ENCODE data around the gene RASSF10. TPM values are rescaled to one million over a fixed set of nuclear protein-coding genes. Genes with fewer than 3 reads are reported as not detected.

Gene RASSF10
- polyA plus RNA-seq, 3 donors, result not detected

DNA sequence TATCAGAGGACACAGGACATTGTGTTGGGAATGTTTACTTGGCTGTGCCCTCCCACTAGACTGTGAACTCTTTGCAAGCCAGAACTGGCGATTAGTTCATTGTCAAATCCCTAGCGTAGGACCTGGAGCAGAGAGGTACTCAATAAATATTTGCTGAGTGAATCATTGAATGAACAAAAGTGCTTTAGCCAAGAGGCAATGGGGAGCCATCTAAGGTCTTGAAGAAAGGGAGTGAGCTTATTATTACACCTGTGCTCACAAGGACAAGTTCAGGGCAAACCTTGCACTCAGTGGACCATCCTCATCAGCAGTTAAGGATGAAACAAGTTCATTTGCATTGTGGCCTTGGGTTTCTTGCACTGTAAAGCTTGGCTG lies 1.1 kb upstream of the RASSF10 start:
- no peak overlapping the region for H3K27ac ChIP-seq (ENCODE audit: low read depth in 1 of 2, low read length in 2 of 2)
- H3K9me3 ChIP-seq (replicated peaks in 1 of 2; ENCODE audit: control insufficient read depth in 1 of 2, insufficient read depth in 1 of 2, low read length in 2 of 2), result peaks cover 0 to 20% of the 10 kb centered on the region in 2 donors
- no peak overlapping the region for H3K9ac ChIP-seq (ENCODE audit: insufficient read depth, low read length, poor library complexity, severe bottlenecking)
- H3K27me3 Mint-ChIP-seq (ENCODE audit: low read depth in 3 of 3), result peaks cover 53 to 71% (median 61%) of the 10 kb centered on the region in 3 donors
- intact Hi-C loops (cut with micrococcal nuclease), result no loop called here
- no peak overlapping the region for H3K4me3 ChIP-seq (replicated peaks in 1 of 3; ENCODE audit: low read depth in 2 of 3, low read length in 3 of 3)
- no peaks in the 10 kb centered on the region for H3K79me2 ChIP-seq (ENCODE audit: insufficient read depth, low read length)
- H3K4me1 Mint-ChIP-seq, result peaks cover 24% of the 10 kb centered on the region
- DNase-seq, result no peak
- H3K27ac Mint-ChIP-seq, result no peak overlapping the region
- H2AFZ ChIP-seq (ENCODE audit: insufficient read depth, low read depth, low read length, poor library complexity, severe bottlenecking), result no peak overlapping the region
- 100% methylated on average over 2 of the region's 2 CpGs for WGBS (ENCODE audit: insufficient coverage)
- H3K4me2 ChIP-seq (replicated peaks; ENCODE audit: extremely low read depth, low read length, poor library complexity, severe bottlenecking), result no peak overlapping the region
- peaks cover 0 to 7% (median 2%) of the 10 kb centered on the region in 7 donors for H3K9me3 Mint-ChIP-seq
- H3K36me3 Mint-ChIP-seq, result peaks cover 0 to 3% of the 10 kb centered on the region in 2 donors
- H4K20me1 ChIP-seq (ENCODE audit: insufficient read depth, low read length), result no peaks in the 10 kb centered on the region
- H3K27me3 ChIP-seq (ENCODE audit: control insufficient read depth in 2 of 2, insufficient read depth in 2 of 2, low read length in 2 of 2), result peaks cover 64 to 70% of the 10 kb centered on the region in 2 donors
- peaks cover 8 to 10% of the 10 kb centered on the region in 2 donors for H3K4me1 ChIP-seq (ENCODE audit: control insufficient read depth in 1 of 2, insufficient read depth in 2 of 2, low read length in 2 of 2)
- TF ChIP-seq, protein P1, sequence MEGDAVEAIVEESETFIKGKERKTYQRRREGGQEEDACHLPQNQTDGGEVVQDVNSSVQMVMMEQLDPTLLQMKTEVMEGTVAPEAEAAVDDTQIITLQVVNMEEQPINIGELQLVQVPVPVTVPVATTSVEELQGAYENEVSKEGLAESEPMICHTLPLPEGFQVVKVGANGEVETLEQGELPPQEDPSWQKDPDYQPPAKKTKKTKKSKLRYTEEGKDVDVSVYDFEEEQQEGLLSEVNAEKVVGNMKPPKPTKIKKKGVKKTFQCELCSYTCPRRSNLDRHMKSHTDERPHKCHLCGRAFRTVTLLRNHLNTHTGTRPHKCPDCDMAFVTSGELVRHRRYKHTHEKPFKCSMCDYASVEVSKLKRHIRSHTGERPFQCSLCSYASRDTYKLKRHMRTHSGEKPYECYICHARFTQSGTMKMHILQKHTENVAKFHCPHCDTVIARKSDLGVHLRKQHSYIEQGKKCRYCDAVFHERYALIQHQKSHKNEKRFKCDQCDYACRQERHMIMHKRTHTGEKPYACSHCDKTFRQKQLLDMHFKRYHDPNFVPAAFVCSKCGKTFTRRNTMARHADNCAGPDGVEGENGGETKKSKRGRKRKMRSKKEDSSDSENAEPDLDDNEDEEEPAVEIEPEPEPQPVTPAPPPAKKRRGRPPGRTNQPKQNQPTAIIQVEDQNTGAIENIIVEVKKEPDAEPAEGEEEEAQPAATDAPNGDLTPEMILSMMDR (IDR thresholded peaks at IDR 0.05), result no peak
- no peaks in the 10 kb centered on the region for H3K36me3 ChIP-seq (replicated peaks in 1 of 2; ENCODE audit: control insufficient read depth in 1 of 2, insufficient read depth in 2 of 2, low read length in 2 of 2)
- H3K4me3 Mint-ChIP-seq, result peak overlapping the region in 1 of 2 donors; percentile 89

DNA sequence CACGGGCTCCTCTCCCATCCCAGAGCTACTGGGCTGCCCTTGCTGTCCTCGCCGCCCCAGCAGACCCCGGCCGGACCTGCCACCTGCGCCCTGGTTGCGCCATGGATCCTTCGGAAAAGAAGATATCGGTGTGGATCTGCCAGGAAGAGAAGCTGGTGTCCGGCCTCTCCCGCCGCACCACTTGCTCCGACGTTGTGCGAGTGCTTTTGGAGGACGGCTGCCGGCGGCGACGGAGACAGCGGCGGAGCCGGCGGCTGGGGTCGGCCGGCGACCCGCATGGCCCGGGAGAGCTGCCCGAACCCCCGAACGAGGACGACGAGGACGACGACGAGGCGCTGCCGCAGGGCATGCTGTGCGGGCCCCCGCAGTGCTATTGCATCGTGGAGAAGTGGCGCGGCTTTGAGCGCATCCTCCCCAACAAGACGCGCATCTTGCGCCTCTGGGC lies 382 bp downstream of the RASSF10 start:
- H3K36me3 Mint-ChIP-seq, result peaks cover 0 to 3% of the 10 kb centered on the region in 2 donors
- peaks cover 59 to 81% (median 67%) of the 10 kb centered on the region in 3 donors for H3K27me3 Mint-ChIP-seq (ENCODE audit: low read depth in 3 of 3)
- Histone ChIP-seq H3K4me3 (replicated peaks in 1 of 3; ENCODE audit: low read depth in 2 of 3, low read length in 3 of 3) (peak overlapping the region in 1 of 3 experiments; percentile 47), H3K9me3 (replicated peaks in 1 of 2; ENCODE audit: control insufficient read depth in 1 of 2, insufficient read depth in 1 of 2, low read length in 2 of 2) (peaks cover 0 to 20% of the 10 kb centered on the region in 2 donors), H3K4me2 (replicated peaks; ENCODE audit: extremely low read depth, low read length, poor library complexity, severe bottlenecking) (peak overlapping the region; percentile 59), H3K36me3 (replicated peaks in 1 of 2; ENCODE audit: control insufficient read depth in 1 of 2, insufficient read depth in 2 of 2, low read length in 2 of 2) (no peaks in the 10 kb centered on the region), H3K27me3 (ENCODE audit: control insufficient read depth in 2 of 2, insufficient read depth in 2 of 2, low read length in 2 of 2) (peaks cover 72 to 76% of the 10 kb centered on the region in 2 donors), H4K20me1 (ENCODE audit: insufficient read depth, low read length) (no peaks in the 10 kb centered on the region), H2AFZ (ENCODE audit: insufficient read depth, low read depth, low read length, poor library complexity, severe bottlenecking) (no peak overlapping the region), H3K4me1 (ENCODE audit: control insufficient read depth in 1 of 2, insufficient read depth in 2 of 2, low read length in 2 of 2) (peaks cover 8 to 10% of the 10 kb centered on the region in 2 donors), H3K9ac (ENCODE audit: insufficient read depth, low read length, poor library complexity, severe bottlenecking) (no peak overlapping the region), H3K79me2 (ENCODE audit: insufficient read depth, low read length) (no peaks in the 10 kb centered on the region), H3K27ac (ENCODE audit: low read depth in 1 of 2, low read length in 2 of 2) (no peak overlapping the region)
- peak overlapping the region in 1 of 2 donors; percentile 51 for H3K4me3 Mint-ChIP-seq
- no peak overlapping the region for H3K27ac Mint-ChIP-seq
- no peak for DNase-seq
- H3K4me1 Mint-ChIP-seq, result peaks cover 24% of the 10 kb centered on the region
- H3K9me3 Mint-ChIP-seq, result peaks cover 0 to 7% (median 2%) of the 10 kb centered on the region in 7 donors
- intact Hi-C loops (cut with micrococcal nuclease), result no loop called here
- TF ChIP-seq, protein P1 (IDR thresholded peaks at IDR 0.05), result no peak
- 3% methylated on average over 48 of the region's 48 CpGs for WGBS (ENCODE audit: insufficient coverage)
